Upper lobe of left lung (tissue), 4 donors: ENCODE data around the gene KIF26B.

ENCODE experiments used
- CTCF ChIP-seq, 6 experiments: fragments of 450-650 bp in 4 of 6; fragments of 200-600 bp in 2 of 6; sonication (generic) in 2 of 6; IDR thresholded peaks; one replicate each; pipeline ENCODE4 v1.5.1; 2016 to 2019; ENCODE audit warnings: antibody characterized with exemption in 6 of 6
- POLR2AphosphoS5 ChIP-seq, 2 donors: sonication (generic); formaldehyde crosslinking; IDR thresholded peaks; one replicate each; pipeline ENCODE4 v1.5.1; 2017; ENCODE audit warnings: antibody characterized with exemption in 2 of 2

GRCh38 chr1:245688536-245689453 is 534.0 kb downstream of the KIF26B start:
- TF ChIP-seq POLR2AphosphoS5 (IDR thresholded peaks at IDR 0.05) (no peak), CTCF (IDR thresholded peaks at IDR 0.05) (no peak)
